ENCODE data around the gene MOV10.

MOV10 gene

GRCh38 chr1:112702420-112703261 is 28.2 kb downstream of the MOV10 start:
- no peak for DNase-seq
- no peak for TF ChIP-seq CTCF (IDR thresholded peaks at IDR 0.05)
- peaks cover 6% of the 10 kb centered on the region for H3K27me3 Mint-ChIP-seq (ENCODE audit: low read depth, poor library complexity)
- peak overlapping the region; percentile 23 for H3K4me3 Mint-ChIP-seq
- peaks cover 90% of the 10 kb centered on the region for H3K4me1 Mint-ChIP-seq
- peak overlapping the region; percentile 58 for H3K27ac Mint-ChIP-seq
- H3K36me3 Mint-ChIP-seq (ENCODE audit: low read depth), result peaks cover 38% of the 10 kb centered on the region
- no peaks in the 10 kb centered on the region for H3K9me3 Mint-ChIP-seq

GRCh38 chr1:112703706-112704105 is 29.2 kb downstream of the MOV10 start:
- peaks cover 36% of the 10 kb centered on the region for H3K36me3 Mint-ChIP-seq (ENCODE audit: low read depth)
- no peak overlapping the region for H3K27ac Mint-ChIP-seq
- no peak for DNase-seq
- peaks cover 88% of the 10 kb centered on the region for H3K4me1 Mint-ChIP-seq
- H3K27me3 Mint-ChIP-seq (ENCODE audit: low read depth, poor library complexity), result peaks cover 9% of the 10 kb centered on the region
- H3K9me3 Mint-ChIP-seq, result no peaks in the 10 kb centered on the region
- H3K4me3 Mint-ChIP-seq, result peak overlapping the region; percentile 96
- no peak for TF ChIP-seq CTCF (IDR thresholded peaks at IDR 0.05)

DNA sequence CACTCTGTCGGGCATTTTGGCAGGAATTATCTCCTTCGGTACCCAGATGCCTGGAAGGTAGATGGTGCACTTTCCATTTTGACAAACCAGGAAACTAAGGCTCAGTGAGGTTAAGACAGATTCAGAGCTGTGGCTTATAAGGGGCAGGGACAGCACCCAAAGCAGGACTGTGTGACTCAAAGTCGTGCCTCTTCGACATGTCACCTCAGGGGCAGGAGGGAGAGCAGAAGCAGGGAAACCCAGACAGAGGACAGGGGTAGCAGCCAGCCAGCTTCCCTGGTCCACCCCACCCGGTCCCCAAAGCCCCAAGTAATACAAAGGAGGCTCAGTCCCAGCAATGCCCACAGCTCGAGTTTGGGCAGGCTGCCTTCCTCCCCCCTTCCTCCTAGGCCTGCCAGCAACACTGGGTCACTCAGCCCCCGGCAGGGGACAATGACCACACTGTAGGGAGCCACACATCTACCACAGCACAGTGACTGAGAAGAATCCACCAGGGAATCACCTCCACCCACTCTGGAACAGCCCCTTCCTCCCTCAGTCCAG is 30.0 kb downstream of the MOV10 start:
- H3K4me1 Mint-ChIP-seq, result peaks cover 81% of the 10 kb centered on the region
- peaks cover 28% of the 10 kb centered on the region for H3K36me3 Mint-ChIP-seq (ENCODE audit: low read depth)
- no peak for TF ChIP-seq CTCF (IDR thresholded peaks at IDR 0.05)
- H3K27me3 Mint-ChIP-seq (ENCODE audit: low read depth, poor library complexity), result peaks cover 15% of the 10 kb centered on the region
- peak overlapping the region; percentile 96 for H3K4me3 Mint-ChIP-seq
- DNase-seq, result no peak
- peak overlapping the region; percentile 99 for H3K27ac Mint-ChIP-seq
- no peaks in the 10 kb centered on the region for H3K9me3 Mint-ChIP-seq

DNA sequence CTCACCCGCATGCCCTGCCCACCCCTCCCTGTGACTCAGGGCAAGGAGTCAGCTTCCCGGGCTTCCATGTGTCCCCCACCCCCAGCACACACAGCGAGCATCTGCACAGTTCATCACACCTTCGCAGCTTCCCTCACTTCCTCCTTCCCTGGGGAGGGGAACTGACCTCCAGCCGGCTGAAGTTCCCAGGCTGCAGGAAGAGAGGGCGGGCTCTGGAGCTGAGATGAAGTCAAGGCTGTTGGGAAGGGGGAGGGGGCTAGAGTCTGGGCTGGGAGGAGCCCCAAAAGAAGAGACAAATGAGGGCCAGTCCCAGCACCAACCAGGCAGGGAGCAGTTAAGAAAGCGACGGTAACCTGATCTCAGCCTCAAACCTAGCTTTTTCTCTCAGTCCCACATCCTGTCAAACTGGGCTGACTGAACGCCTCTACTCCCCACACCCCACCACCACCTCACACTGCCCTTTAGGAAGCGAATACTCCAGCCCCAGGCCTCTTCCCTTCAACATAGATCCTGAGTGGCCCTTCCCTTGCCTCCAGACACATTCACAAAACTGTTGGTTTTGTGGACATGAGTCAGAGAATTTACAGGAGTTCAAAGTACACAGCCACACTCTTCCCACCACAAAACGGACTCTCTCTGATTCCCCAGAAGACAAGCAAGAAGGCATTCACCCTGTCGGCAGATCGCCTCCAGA is 30.6 kb downstream of the MOV10 start:
- peak; percentile 87 for DNase-seq
- Mint-ChIP-seq H3K4me3 (peak overlapping the region; percentile 96), H3K9me3 (no peaks in the 10 kb centered on the region), H3K36me3 (ENCODE audit: low read depth) (peaks cover 23% of the 10 kb centered on the region), H3K27ac (peak overlapping the region; percentile 99), H3K4me1 (peaks cover 75% of the 10 kb centered on the region), H3K27me3 (ENCODE audit: low read depth, poor library complexity) (peaks cover 18% of the 10 kb centered on the region)
- no peak for TF ChIP-seq CTCF (IDR thresholded peaks at IDR 0.05)

DNA sequence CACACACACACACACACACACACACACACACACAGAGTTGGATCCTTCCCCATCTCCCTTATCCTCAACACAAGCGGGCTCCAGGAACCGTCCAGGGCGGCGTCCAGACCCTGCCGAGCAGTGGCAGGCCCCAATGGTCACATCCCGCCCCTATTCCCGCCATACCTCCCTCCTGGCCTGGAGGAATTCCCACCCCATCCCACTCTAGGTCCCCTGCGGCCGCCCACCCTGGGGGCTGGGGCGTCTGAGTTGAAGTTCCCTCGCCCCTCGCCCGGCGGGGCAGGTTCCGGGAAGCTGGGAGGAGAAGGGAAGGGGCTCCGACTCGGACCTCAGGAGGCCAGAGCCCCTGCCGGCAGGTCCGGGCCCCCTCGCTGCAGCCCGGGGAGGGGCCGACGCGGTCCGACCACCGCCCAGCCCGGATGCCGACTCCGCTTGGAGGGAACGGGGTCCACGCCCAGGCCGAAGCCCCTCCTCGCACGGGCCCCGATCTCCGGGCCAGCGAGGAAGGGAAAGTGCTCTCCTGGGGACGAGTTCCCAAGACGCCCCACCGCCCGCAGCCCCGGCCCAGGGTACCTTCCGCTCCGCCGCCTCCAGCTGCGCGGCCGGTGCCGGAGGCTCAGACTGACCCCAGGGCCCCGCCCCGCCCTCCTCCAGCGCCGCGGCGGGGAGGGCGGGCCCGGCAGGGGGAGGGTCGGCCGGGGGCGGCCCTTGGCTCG is 32.2 kb downstream of the MOV10 start, which contains the start of gene RHOC:
Gene RHOC (minus strand): TSS at position 623 of the 716 bp plus-strand sequence. CDS start 3,328 bp downstream, outside the sequence.
- peak; percentile 84 for DNase-seq
- H3K27ac Mint-ChIP-seq, result peak within 1 kb of the TSS; percentile 99
- H3K27me3 Mint-ChIP-seq (ENCODE audit: low read depth, poor library complexity), result peaks cover 24% of the 10 kb centered on the region
- H3K4me3 Mint-ChIP-seq, result peak within 1 kb of the TSS; percentile 96
- H3K9me3 Mint-ChIP-seq, result no peaks in the 10 kb centered on the region
- TF ChIP-seq CTCF (IDR thresholded peaks at IDR 0.05), result no peak
- H3K36me3 Mint-ChIP-seq (ENCODE audit: low read depth), result peaks cover 16% of the 10 kb centered on the region
- H3K4me1 Mint-ChIP-seq, result peaks cover 70% of the 10 kb centered on the region

All from nephron progenitor cell (in vitro differentiated cells).